Measurements from ENCODE around the gene IL10.

GRCh38 chr1:206801467-206801866 is 29.2 kb upstream of the IL10 start:
- TF ChIP-seq CTCF (IDR thresholded peaks at IDR 0.05) (no peak), EP300 (IDR thresholded peaks at IDR 0.05) (no peak), POLR2A (IDR thresholded peaks at IDR 0.05) (no peak)

Data from suprapubic skin (tissue), 3 donors.